Uterus (tissue), 2 donors: ENCODE data around the gene C22orf23.

Source experiments
- CTCF ChIP-seq, 4 experiments: fragments of 200-600 bp in 2 of 4; fragments of 450-650 bp in 2 of 4; sonication (generic) in 2 of 4; IDR thresholded peaks; one replicate each; pipeline ENCODE4 v1.5.1; 2016 to 2019; ENCODE audit warnings: antibody characterized with exemption in 4 of 4, mild to moderate bottlenecking in 2 of 4, moderate library complexity in 1 of 4
- POLR2A ChIP-seq, 2 donors: fragments of 450-650 bp; IDR thresholded peaks; one replicate each; pipeline ENCODE4 v1.6.1; 2016; ENCODE audit warnings: antibody characterized with exemption in 2 of 2, mild to moderate bottlenecking in 1 of 2, moderate library complexity in 1 of 2

DNA sequence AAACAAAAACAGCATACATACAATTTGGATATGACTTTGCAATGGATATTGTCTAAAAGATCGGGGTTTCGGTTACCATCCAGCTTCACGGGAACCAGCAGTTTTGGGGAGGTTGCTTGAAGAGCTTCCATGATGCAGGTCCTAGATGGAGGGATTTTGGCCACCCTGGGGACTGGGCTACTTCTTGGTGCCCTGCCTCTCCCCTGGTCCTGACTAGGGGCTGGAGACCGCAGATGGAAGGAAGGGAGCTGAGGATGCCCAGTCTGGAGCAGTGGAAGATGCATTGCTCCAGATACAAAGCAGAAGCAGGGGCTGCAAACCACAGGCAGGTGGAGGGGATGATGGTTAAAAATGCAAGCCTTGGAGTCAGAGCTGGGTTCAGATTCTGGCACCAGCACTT, 17.5 kb upstream of the C22orf23 start:
- TF ChIP-seq POLR2A (IDR thresholded peaks at IDR 0.05) (no peak), CTCF (IDR thresholded peaks at IDR 0.05) (no peak)
